H1 (cell line): ENCODE measurements around the gene TRAPPC3. TPM values are rescaled to one million over a fixed set of nuclear protein-coding genes. Genes with fewer than 3 reads are reported as not detected.

Experiments used
- JUN ChIP-seq: IDR thresholded peaks from 2 replicates; pipeline ENCODE4 v1.6.1; 2011; ENCODE audit warnings: low read depth, mild to moderate bottlenecking, improper control_type of control experiment, low read length
- TAF1 ChIP-seq: IDR thresholded peaks from 2 replicates; pipeline ENCODE4 v1.6.1; 2011; ENCODE audit warnings: mild to moderate bottlenecking, low read depth, low read length
- polyA plus RNA-seq, 7 experiments: library from polyadenylated mRNA; depleted of rRNA in 3 of 7; stranded (reverse) in 5 of 7; unstranded in 2 of 7; fragments of >200 nt in 5 of 7; fragments of 200-250 nt in 2 of 7; gene quantifications; 1 replicate in 5 of 7; 2 replicates in 1 of 7; 4 replicates in 1 of 7; pipeline versions ENCODE4 v1.2.1 to v1.2.3, GENCODE V29; 2011 to 2013; ENCODE audit warnings: missing spikeins in 2 of 7, mixed read lengths in 2 of 7
- total RNA-seq: library from RNA; stranded (reverse); fragmentation: NEBNext Ultra II Directional; extraction: Animal tissue kit (Norgen Biotek cat#: 25700); gene quantifications from 2 replicates; pipeline ENCODE4 v1.2.1, GENCODE V29; 2021
- TF ChIP-seq, protein P1 (sequence below): fragments of 300-600 bp; sonication (generic); IDR thresholded peaks from 2 replicates; pipeline ENCODE4 v1.7.1; 2012; ENCODE audit warnings: low read length, moderate library complexity, mild to moderate bottlenecking, inconsistent platforms; ENCODE audit not compliant: insufficient replicate concordance

The TRAPPC3 gene
- total and polyA plus RNA-seq, 2 of the 8 experiments (the other 6 are each of a cell fraction or from before 2014, with no cell fraction given): 47.8 to 51.0 TPM

DNA sequence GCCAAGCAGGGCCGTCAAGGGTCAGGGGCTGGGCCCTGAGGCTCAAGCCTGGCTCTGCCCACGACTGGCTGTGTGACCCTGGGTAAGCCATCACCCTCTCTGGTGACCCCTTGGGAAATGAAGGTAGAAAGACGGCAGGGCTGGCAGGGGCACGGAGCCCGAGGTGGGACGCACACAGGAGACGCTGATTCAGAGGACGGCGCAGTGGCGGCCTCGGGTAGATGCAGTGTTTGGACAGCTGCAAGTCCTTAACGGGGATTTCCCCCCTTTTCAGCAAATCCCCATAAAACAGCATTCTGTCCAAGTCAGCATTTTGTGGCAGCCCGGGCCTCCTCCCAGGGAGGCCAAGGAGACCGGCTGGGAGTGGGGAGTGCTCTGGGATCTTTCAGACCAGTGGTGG, 41.0 kb downstream of the TRAPPC3 start (continued):
- TF ChIP-seq, protein P1, sequence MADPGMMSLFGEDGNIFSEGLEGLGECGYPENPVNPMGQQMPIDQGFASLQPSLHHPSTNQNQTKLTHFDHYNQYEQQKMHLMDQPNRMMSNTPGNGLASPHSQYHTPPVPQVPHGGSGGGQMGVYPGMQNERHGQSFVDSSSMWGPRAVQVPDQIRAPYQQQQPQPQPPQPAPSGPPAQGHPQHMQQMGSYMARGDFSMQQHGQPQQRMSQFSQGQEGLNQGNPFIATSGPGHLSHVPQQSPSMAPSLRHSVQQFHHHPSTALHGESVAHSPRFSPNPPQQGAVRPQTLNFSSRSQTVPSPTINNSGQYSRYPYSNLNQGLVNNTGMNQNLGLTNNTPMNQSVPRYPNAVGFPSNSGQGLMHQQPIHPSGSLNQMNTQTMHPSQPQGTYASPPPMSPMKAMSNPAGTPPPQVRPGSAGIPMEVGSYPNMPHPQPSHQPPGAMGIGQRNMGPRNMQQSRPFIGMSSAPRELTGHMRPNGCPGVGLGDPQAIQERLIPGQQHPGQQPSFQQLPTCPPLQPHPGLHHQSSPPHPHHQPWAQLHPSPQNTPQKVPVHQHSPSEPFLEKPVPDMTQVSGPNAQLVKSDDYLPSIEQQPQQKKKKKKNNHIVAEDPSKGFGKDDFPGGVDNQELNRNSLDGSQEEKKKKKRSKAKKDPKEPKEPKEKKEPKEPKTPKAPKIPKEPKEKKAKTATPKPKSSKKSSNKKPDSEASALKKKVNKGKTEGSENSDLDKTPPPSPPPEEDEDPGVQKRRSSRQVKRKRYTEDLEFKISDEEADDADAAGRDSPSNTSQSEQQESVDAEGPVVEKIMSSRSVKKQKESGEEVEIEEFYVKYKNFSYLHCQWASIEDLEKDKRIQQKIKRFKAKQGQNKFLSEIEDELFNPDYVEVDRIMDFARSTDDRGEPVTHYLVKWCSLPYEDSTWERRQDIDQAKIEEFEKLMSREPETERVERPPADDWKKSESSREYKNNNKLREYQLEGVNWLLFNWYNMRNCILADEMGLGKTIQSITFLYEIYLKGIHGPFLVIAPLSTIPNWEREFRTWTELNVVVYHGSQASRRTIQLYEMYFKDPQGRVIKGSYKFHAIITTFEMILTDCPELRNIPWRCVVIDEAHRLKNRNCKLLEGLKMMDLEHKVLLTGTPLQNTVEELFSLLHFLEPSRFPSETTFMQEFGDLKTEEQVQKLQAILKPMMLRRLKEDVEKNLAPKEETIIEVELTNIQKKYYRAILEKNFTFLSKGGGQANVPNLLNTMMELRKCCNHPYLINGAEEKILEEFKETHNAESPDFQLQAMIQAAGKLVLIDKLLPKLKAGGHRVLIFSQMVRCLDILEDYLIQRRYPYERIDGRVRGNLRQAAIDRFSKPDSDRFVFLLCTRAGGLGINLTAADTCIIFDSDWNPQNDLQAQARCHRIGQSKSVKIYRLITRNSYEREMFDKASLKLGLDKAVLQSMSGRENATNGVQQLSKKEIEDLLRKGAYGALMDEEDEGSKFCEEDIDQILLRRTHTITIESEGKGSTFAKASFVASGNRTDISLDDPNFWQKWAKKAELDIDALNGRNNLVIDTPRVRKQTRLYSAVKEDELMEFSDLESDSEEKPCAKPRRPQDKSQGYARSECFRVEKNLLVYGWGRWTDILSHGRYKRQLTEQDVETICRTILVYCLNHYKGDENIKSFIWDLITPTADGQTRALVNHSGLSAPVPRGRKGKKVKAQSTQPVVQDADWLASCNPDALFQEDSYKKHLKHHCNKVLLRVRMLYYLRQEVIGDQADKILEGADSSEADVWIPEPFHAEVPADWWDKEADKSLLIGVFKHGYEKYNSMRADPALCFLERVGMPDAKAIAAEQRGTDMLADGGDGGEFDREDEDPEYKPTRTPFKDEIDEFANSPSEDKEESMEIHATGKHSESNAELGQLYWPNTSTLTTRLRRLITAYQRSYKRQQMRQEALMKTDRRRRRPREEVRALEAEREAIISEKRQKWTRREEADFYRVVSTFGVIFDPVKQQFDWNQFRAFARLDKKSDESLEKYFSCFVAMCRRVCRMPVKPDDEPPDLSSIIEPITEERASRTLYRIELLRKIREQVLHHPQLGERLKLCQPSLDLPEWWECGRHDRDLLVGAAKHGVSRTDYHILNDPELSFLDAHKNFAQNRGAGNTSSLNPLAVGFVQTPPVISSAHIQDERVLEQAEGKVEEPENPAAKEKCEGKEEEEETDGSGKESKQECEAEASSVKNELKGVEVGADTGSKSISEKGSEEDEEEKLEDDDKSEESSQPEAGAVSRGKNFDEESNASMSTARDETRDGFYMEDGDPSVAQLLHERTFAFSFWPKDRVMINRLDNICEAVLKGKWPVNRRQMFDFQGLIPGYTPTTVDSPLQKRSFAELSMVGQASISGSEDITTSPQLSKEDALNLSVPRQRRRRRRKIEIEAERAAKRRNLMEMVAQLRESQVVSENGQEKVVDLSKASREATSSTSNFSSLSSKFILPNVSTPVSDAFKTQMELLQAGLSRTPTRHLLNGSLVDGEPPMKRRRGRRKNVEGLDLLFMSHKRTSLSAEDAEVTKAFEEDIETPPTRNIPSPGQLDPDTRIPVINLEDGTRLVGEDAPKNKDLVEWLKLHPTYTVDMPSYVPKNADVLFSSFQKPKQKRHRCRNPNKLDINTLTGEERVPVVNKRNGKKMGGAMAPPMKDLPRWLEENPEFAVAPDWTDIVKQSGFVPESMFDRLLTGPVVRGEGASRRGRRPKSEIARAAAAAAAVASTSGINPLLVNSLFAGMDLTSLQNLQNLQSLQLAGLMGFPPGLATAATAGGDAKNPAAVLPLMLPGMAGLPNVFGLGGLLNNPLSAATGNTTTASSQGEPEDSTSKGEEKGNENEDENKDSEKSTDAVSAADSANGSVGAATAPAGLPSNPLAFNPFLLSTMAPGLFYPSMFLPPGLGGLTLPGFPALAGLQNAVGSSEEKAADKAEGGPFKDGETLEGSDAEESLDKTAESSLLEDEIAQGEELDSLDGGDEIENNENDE: no peak
- TF ChIP-seq TAF1 (no peak), JUN (no peak)
